DOHH2 (cell line): ENCODE measurements around the gene SPINT1.

Experiments
- H3F3A ChIP-seq: fragments of 200-600 bp; sonication (generic), shearing (Covaris generic); 2 replicates; pipeline ENCODE4 v1.6.0; 2016; ENCODE audit warnings: antibody characterized with exemption, mild to moderate bottlenecking; ENCODE audit not compliant: control insufficient read depth, insufficient read depth
- H3K27ac ChIP-seq: fragments of 200-600 bp; sonication (generic); 2 replicates; pipeline ENCODE4 v1.5.1; 2014; ENCODE audit warnings: low read depth, mild to moderate bottlenecking, low read length, moderate library complexity
- H3K27me3 ChIP-seq: fragments of 200-600 bp; sonication (generic); 2 replicates; pipeline ENCODE4 v1.6.1; 2014; ENCODE audit warnings: mild to moderate bottlenecking, low read length, mixed read lengths; ENCODE audit not compliant: control insufficient read depth
- H3K36me3 ChIP-seq: fragments of 200-600 bp; sonication (generic); 2 replicates; pipeline ENCODE4 v1.6.1; 2014; ENCODE audit warnings: mild to moderate bottlenecking, low read length, moderate library complexity, mixed read lengths; ENCODE audit not compliant: control insufficient read depth
- H3K4me1 ChIP-seq: fragments of 200-600 bp; sonication (generic); 2 replicates; pipeline ENCODE4 v1.6.1; 2014; ENCODE audit warnings: mild to moderate bottlenecking, low read length, mixed read lengths; ENCODE audit not compliant: control insufficient read depth
- H3K4me2 ChIP-seq: fragments of 200-600 bp; sonication (generic); 2 replicates; pipeline ENCODE4 v1.6.0; 2014; ENCODE audit warnings: mild to moderate bottlenecking, low read length, moderate library complexity
- H3K4me3 ChIP-seq: fragments of 200-600 bp; sonication (generic); 2 replicates; pipeline ENCODE4 v1.5.1; 2014; ENCODE audit warnings: mild to moderate bottlenecking, low read length, mixed read lengths
- H3K79me2 ChIP-seq: fragments of 200-600 bp; sonication (generic); 2 replicates; pipeline ENCODE4 v1.6.1; 2014; ENCODE audit warnings: mild to moderate bottlenecking, low read length, mixed read lengths; ENCODE audit not compliant: control insufficient read depth
- H3K9me2 ChIP-seq: fragments of 200-600 bp; sonication (generic); replicated peaks from 2 replicates; pipeline ENCODE4 v1.6.1; 2014; ENCODE audit warnings: mild to moderate bottlenecking, low read length, mixed read lengths; ENCODE audit not compliant: control insufficient read depth
- H3K9me3 ChIP-seq: fragments of 200-600 bp; sonication (generic); 2 replicates; pipeline ENCODE4 v1.6.1; 2014; ENCODE audit warnings: antibody characterized with exemption, low read length, mixed read lengths; ENCODE audit not compliant: control insufficient read depth, insufficient read depth
- H4K20me1 ChIP-seq: fragments of 200-600 bp; sonication (generic); 2 replicates; pipeline ENCODE4 v1.6.0; 2014; ENCODE audit warnings: low read depth, mild to moderate bottlenecking, antibody characterized with exemption, low read length, moderate library complexity; ENCODE audit not compliant: control insufficient read depth, insufficient read depth
- CTCF ChIP-seq: fragments of 200-600 bp; sonication (generic); IDR thresholded peaks from one replicate; pipeline ENCODE4 v1.5.1; 2014; ENCODE audit warnings: antibody characterized with exemption, mild to moderate bottlenecking, low read depth, low read length; ENCODE audit not compliant: poor library complexity, severe bottlenecking
- EZH2phosphoT487 ChIP-seq: fragments of 200-600 bp; sonication (generic); IDR thresholded peaks from 2 replicates; pipeline ENCODE4 v1.6.1; 2017; ENCODE audit warnings: borderline replicate concordance, mild to moderate bottlenecking, antibody characterized with exemption, low read length, moderate library complexity, mixed read lengths

The SPINT1 gene

GRCh38 chr15:40836020-40836419 lies 7.8 kb upstream of the SPINT1 start:
- Histone ChIP-seq H3K9me3 (no peaks in the 10 kb centered on the region), H3K9me2 (no peaks in the 10 kb centered on the region), H3K27ac (no peak overlapping the region), H3F3A (no peaks in the 10 kb centered on the region), H3K36me3 (no peaks in the 10 kb centered on the region), H3K79me2 (no peaks in the 10 kb centered on the region), H3K4me1 (no peaks in the 10 kb centered on the region), H4K20me1 (no peaks in the 10 kb centered on the region), H3K4me3 (no peak overlapping the region), H3K4me2 (no peak overlapping the region), H3K27me3 (no peaks in the 10 kb centered on the region)
- TF ChIP-seq EZH2phosphoT487 = no peak
- TF ChIP-seq CTCF = no peak

GRCh38 chr15:40838756-40839155 lies 5.1 kb upstream of the SPINT1 start:
- TF ChIP-seq CTCF = no peak
- TF ChIP-seq EZH2phosphoT487 = no peak
- no peak overlapping the region for H3K4me3 ChIP-seq
- no peaks in the 10 kb centered on the region for H3K36me3 ChIP-seq
- no peaks in the 10 kb centered on the region; the same call in none of the 2 replicates for H3F3A ChIP-seq
- H3K4me2 ChIP-seq = no peak overlapping the region
- H3K9me3 ChIP-seq = no peaks in the 10 kb centered on the region
- no peaks in the 10 kb centered on the region for H3K79me2 ChIP-seq
- peaks cover 9% of the 10 kb centered on the region for H3K27me3 ChIP-seq
- peaks cover 5% of the 10 kb centered on the region for H3K4me1 ChIP-seq
- no peak overlapping the region for H3K27ac ChIP-seq
- H4K20me1 ChIP-seq = no peaks in the 10 kb centered on the region
- H3K9me2 ChIP-seq = no peaks in the 10 kb centered on the region

GRCh38 chr15:40841741-40842140 lies 2.1 kb upstream of the SPINT1 start:
- H3K27me3 ChIP-seq = peaks cover 11% of the 10 kb centered on the region
- peaks cover 4% of the 10 kb centered on the region; the same call in 1 of the 2 replicates for H3K79me2 ChIP-seq
- TF ChIP-seq EZH2phosphoT487 (no peak), CTCF (no peak)
- H3K9me3 ChIP-seq = no peaks in the 10 kb centered on the region
- no peaks in the 10 kb centered on the region for H3K36me3 ChIP-seq
- no peak overlapping the region for H3K4me2 ChIP-seq
- H4K20me1 ChIP-seq = no peaks in the 10 kb centered on the region
- peaks cover 32% of the 10 kb centered on the region for H3K4me1 ChIP-seq
- no peak overlapping the region for H3K4me3 ChIP-seq
- H3K27ac ChIP-seq = no peak overlapping the region
- H3K9me2 ChIP-seq = no peaks in the 10 kb centered on the region
- no peaks in the 10 kb centered on the region; the same call in none of the 2 replicates for H3F3A ChIP-seq
